Measurements from ENCODE around the gene ILDR1. TPM values are rescaled to one million over a fixed set of nuclear protein-coding genes. Genes with fewer than 3 reads are reported as not detected.

Gene ILDR1
- polyA plus RNA-seq, 3 donors: 4.9 TPM; not detected in 2

- 48 to 73% (median 64%) methylated on average over 6 of the region's 6 CpGs for WGBS, 3 donors
- no peak overlapping the region for H3K27ac ChIP-seq (ENCODE audit: low read depth, low read length)
Measured at GRCh38 chr3:121998611-121999473, 23.2 kb downstream of the ILDR1 start.

DNA sequence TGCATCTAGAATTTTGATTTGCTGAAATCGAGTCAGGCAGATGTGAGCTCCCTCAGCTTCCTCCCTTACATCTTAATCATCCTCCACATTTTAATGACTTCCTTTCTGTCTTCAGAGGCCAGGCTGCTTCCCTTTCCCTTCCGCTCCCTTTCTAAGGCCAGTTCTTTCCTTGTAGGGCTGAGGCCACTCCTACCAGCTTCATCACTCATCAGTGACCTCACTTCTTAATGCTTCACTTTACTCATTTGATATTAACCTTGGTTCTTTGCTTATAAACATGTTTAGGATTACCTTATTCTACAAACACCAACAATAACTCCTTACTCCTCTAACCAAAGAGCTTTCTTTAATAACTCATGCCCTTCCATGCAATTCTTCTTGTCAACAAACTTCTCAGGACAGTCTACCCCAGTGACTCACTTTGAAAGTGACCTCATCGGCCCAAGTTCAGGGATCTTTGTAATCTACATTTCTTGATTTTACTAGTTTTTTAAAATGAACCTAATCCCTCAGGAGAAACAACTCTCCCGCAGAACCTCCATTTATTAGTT, 23.9 kb downstream of the ILDR1 start:
- 47 to 76% (median 49%) methylated on average over 4 of the region's 4 CpGs for WGBS, 3 donors
- no peak overlapping the region for H3K27ac ChIP-seq (ENCODE audit: low read depth, low read length)

DNA sequence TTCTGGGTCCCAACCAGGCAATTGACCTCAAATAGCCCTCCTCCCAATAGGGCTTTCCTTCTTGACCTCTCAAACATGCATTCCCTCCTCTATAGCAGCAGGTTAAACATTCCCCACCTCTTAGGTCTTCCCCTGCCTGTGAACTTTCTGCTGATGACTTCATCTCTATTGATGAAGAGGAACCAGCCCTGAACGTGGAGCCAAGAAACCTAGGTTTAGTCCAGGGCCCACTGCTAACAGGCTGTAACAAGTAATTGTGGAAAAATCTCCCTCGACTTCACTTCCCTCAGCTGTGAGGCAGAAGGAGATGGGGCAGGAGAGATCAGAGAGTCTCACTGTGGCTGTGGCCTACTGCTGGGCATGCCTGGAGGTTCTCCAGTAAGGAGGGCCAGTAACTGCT, 24.7 kb downstream of the ILDR1 start:
- WGBS, 3 donors: 61 to 79% (median 62%) methylated on average over 2 of the region's 2 CpGs
- H3K27ac ChIP-seq (ENCODE audit: low read depth, low read length): no peak overlapping the region

- no peak overlapping the region for H3K27ac ChIP-seq (ENCODE audit: low read depth, low read length)
- 43 to 94% (median 81%) methylated on average over 2 of the region's 2 CpGs for WGBS, 3 donors
Measured at GRCh38 chr3:121996441-121996840, 25.6 kb downstream of the ILDR1 start.

DNA sequence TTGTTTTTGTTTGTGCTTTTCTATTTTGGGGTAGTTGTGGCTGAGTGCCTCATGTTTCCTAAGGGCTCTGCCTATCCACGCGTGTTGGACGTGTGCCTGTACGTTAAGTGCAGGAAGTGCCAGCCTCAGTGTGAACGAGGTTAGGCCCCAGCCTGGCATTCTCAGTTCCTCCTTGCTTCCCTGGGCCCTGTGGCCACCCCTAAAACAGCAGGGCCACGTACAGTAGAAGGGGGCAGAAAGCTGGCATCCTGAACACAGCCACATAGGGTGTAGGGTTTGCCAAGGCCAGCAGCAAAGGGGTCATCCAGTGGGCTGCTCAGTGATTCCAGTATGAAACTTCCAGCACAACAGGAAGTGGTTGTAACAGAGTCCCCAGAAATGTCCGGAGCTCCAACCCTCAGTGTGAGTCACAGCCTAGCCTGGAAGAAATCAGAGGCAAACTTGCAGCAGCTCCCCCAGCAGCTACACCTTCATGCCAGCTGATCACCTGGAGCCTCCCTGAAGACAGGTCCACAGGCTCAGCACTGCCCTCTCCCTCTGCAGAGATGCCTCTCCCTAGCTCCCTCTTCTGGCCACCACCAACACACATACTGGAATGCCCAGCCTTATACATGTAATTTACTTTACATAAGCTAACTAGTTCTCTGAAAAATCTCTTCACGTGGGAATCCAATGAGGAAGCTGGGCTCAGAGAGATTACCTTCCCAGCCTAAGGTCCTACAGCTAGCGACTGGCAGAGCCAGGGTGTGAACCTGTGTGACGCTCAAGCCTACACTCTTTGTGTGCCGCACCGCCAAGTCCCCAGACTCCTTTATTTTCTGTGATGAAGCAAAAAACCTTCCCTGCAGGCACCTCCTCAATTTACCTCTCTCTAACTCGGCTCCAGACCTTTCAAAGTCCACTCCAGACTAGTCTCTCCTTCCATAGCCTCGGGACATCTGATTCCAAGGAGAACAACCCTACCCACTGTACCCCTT, 26.6 kb downstream of the ILDR1 start:
- 49 to 66% (median 51%) methylated on average over 14 of the region's 14 CpGs for WGBS, 3 donors
- no peak overlapping the region for H3K27ac ChIP-seq (ENCODE audit: low read depth, low read length)

DNA sequence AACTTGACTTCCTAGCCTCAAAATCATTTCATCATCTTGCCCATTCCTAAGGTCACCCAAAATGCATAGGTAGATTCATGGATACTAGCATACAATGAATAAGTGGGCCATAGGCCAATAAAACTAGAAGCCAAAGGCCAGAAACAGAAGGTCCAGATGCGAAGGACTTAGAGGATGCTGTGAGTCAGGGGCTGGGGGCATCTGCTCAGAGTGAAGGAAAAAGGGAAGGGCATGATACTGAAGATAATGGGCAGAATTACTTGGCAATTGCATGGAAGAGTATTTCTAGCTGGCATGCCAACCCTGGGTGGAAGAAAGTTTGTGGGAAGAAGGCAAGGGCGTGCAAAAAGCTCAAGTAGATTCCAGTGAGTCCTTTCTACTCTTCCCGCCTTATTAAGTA, 27.5 kb downstream of the ILDR1 start:
- no peak overlapping the region for H3K27ac ChIP-seq (ENCODE audit: low read depth, low read length)
- 70 to 87% (median 87%) methylated on average over 3 of the region's 3 CpGs for WGBS, 3 donors

DNA sequence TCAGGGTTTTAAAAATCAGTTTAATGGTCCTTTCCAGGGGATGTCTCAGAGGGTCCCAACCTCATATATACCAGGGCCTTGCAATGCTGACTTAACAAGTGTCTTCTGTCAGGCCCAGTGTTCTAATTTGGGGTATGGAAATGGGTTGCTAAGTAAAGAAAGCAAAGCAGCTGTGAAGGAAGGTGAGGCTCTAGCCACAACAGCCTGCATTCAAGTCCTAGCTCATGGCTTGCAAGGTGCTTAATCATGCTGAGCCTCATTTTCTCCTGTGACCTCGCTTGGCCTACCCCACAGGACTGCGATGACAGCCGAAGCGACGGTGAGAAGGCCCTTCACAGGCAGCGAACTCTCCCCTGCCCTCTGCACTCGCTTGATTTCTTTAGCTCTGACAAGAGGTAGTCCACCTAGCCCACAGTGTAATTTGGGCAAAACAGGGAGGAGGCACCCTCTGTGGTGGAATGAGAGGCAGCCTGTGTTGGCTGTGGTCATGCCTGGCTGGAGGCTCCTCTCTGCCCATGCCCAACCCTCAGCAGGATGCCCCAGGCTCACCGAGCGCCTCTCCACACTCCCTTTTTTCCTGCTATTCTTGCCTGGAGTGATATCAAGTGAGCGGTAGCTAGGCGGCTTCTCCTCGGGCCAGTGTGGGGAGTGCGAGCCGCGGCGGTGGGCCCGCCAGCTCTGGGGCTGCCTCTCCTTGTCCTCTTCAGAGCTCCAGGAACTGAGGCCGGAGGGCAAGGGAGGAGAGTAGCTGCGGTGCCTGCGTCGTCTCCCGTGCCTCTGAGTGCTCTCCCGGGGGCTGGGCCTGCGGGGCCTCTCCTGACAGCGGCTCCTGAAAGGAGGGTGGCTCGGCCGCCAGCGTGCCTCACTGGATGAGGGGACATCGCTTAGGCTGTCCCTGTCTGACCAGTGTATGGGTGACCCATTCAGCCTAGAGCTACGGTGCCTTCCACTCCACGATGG, 29.2 kb downstream of the ILDR1 start:
- no peak overlapping the region for H3K27ac ChIP-seq (ENCODE audit: low read depth, low read length)
- WGBS, 3 donors: 90 to 95% (median 95%) methylated on average over 31 of the region's 31 CpGs

- H3K27ac ChIP-seq (ENCODE audit: low read depth, low read length): no peak overlapping the region
Measured at GRCh38 chr3:121989943-121990342, 32.1 kb downstream of the ILDR1 start.

DNA sequence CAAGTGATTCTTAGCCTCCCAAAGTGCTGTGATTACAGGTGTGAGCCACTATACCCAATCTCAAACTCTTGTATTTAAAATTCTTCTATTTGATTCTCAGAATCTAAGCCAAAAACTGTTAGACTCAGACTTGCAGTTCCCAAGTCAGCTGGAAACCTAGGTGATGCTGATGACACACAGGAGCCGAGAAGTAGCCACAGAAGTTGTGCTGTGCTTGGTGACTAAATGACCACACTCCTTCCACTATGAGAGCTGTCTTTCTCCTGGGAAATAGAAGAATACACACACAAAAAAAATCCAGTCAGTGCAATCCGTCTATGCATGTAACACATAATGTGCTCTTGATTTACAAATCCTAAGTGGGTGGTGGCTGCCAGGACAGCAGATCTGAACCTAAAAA, 33.9 kb downstream of the ILDR1 start:
- no peak overlapping the region for H3K27ac ChIP-seq (ENCODE audit: low read depth, low read length)
- WGBS, 3 donors: 73 to 83% (median 80%) methylated on average over 2 of the region's 2 CpGs

- 72 to 78% (median 75%) methylated on average over 2 of the region's 2 CpGs for WGBS, 3 donors
- H3K27ac ChIP-seq (ENCODE audit: low read depth, low read length): no peak overlapping the region
Measured at GRCh38 chr3:121985846-121986245, 36.2 kb downstream of the ILDR1 start.

DNA sequence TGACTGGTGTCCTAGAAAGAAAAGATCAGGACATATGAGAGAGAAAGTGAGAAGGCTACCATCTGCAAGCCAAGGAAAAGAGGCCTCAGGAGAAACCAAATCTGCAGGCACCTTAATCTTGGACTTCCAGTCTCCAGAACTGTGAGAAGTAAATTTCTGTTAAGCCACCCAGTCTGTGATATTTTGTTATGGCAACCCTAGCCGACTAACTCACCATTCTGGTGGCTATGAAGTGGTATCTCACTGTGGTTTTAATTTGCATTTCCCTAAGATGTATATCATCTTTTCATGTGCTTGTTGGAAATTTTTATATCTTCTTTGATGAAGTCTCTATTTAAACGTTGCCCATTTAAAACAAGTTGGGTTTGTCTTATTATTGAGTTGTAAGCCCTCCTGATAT, 40.6 kb downstream of the ILDR1 start:
- WGBS, 3 donors: 82 to 85% (median 82%) methylated on average over 2 of the region's 2 CpGs

DNA sequence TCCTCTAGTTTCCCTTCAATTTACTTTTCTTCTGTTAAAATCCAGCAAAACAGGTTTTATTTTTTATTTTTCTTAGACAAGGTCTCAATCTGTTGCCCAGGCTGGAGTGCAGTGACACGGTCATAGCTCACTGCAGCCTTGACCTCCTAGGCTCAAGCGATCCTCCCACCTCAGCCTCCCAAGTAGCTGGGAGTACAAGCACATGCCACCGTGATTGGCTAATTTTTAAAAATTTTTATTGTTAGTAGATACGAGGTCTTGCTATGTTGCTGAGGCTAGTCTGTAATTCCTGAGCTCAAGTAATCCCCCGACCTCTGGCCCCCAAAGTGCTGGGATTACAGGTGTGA, 41.6 kb downstream of the ILDR1 start:
- 69 to 76% (median 73%) methylated on average over 5 of the region's 5 CpGs for WGBS, 3 donors
- H3K27ac ChIP-seq (ENCODE audit: low read depth, low read length): no peak overlapping the region

More for the DNA sequence above, 40.6 kb downstream of the ILDR1 start:
- no peak overlapping the region for H3K27ac ChIP-seq (ENCODE audit: low read depth, low read length)

- H3K27ac ChIP-seq (ENCODE audit: low read depth, low read length): no peak overlapping the region
Measured at GRCh38 chr3:121979734-121980449, 42.2 kb downstream of the ILDR1 start.

DNA sequence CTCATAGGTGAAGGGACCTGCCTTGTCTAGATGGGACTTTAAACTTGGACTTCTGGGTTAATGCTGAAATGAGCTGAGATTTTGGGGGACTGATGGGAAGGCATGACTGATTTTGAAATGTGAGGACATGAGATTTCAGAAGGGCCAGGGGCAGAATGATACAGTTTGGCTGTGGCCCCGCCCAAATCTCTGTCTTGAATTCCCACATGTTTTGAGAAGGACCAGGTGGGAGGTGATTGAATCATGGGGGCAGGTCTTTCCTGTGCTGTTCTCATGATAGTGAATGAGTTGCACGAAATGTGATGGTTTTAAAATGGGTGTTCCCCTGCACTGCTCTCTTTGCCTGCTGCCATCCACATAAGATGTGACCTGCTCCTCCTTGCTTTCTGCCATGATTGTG, 42.8 kb downstream of the ILDR1 start:
- WGBS, 3 donors: 86 to 92% (median 86%) methylated on average over 2 of the region's 2 CpGs
- H3K27ac ChIP-seq (ENCODE audit: low read depth, low read length): no peak overlapping the region

DNA sequence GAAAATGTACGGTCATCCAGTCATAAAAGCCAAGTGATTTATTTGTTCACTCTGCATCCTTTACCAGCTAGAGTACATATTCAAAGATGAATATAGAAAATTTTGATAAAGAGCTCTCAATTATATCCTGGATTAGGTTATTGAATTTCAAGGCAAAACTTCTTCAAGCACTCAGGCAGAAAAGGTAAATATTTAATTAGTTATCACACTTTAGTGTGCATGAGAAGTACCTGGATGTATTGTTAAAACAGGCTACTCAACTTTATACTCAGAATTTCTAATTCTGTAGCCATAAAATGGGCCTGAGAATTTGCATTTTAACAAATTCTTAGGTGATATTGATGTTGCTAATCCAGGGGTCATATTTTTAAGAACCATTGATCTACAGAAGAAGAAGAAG, 45.3 kb downstream of the ILDR1 start:
- H3K27ac ChIP-seq (ENCODE audit: low read depth, low read length): no peak overlapping the region
- 48 to 94% (median 77%) methylated on average over 1 of the region's 1 CpG for WGBS, 3 donors

- no peak overlapping the region for H3K27ac ChIP-seq (ENCODE audit: low read depth, low read length)
- 33 to 95% (median 93%) methylated on average over 1 of the region's 1 CpG for WGBS, 3 donors
Measured at GRCh38 chr3:121975702-121976302, 46.2 kb downstream of the ILDR1 start.

GRCh38 chr3:121974601-121975111, 47.4 kb downstream of the ILDR1 start:
- H3K27ac ChIP-seq (ENCODE audit: low read depth, low read length): no peak overlapping the region
- WGBS, 3 donors: 88 to 89% (median 89%) methylated on average over 2 of the region's 2 CpGs
